ENCODE data around the gene ART5. TPM values are rescaled to one million over a fixed set of nuclear protein-coding genes. Genes with fewer than 3 reads are reported as not detected.
A peak's percentile ranks its signal among the peaks of the same experiment; 100 is the strongest.
"Not testable (repeated sequence)": the region's sequence is repeated elsewhere in the genome, so short reads cannot be mapped to it uniquely, and the experiment has no call there.

Gene ART5
- total RNA-seq, 2 donors from 2014 or later, result not detected

GRCh38 chr11:3622521-3622920 is 19.3 kb downstream of the ART5 start:
- H3K36me3 Mint-ChIP-seq, result no peaks in the 10 kb centered on the region
- no peak for ATAC-seq
- peaks cover 5% of the 10 kb centered on the region in 2 donors for H3K4me1 Mint-ChIP-seq (ENCODE audit: low read depth in 2 of 2)
- peaks cover 0 to 9% of the 10 kb centered on the region in 2 donors for H3K27me3 Mint-ChIP-seq
- H3K4me3 Mint-ChIP-seq, result no peak overlapping the region
- DNase-seq (ENCODE audit: low spot score), result no peak
- H3K9me3 Mint-ChIP-seq, result no peaks in the 10 kb centered on the region
- H3K27ac Mint-ChIP-seq, result no peak overlapping the region

GRCh38 chr11:3617990-3618389 is 23.8 kb downstream of the ART5 start:
- Mint-ChIP-seq H3K27me3 (peaks cover 0 to 4% of the 10 kb centered on the region in 2 donors), H3K4me3 (no peak overlapping the region), H3K36me3 (no peaks in the 10 kb centered on the region), H3K27ac (no peak overlapping the region), H3K9me3 (no peaks in the 10 kb centered on the region), H3K4me1 (ENCODE audit: low read depth in 2 of 2) (peaks cover 8 to 10% of the 10 kb centered on the region in 2 donors)
- ATAC-seq (no peak), DNase-seq (ENCODE audit: low spot score) (no peak)

DNA sequence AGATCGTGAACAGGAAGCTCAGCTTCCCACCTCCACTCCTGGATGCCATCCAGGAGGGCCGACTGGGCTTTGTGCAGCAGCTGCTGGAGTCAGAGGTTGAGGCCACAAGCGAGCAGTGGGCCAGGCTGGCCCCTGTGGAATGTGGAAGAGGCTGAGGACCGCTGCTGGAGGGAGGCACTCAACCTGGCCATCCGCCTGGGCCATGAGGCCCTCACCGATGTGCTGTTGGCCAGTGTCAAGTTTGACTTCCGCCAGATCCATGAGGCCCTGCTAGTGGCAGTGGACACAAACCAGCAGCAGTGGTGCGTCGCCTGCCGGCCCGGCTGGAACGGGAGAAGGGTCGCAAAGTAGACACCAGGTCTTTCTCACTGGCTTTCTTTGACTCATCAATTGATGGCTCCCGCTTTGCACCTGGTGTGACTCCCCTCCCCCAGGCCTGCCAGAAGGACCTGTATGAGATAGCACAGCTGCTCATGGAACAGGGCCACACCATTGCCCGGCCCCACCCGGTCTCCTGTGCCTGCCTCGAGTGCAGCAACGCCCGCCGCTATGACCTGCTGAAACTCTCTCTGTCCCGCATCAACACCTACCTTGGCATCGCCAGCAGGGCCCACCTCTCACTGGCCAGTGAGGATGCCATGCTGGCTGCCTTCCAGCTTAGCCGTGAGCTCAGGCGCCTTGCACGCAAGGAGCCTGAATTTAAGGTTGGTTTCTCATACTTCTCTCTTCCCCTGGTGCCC is 24.9 kb downstream of the ART5 start:
- peaks cover 8 to 10% of the 10 kb centered on the region in 2 donors for H3K4me1 Mint-ChIP-seq (ENCODE audit: low read depth in 2 of 2)
- peaks cover 0 to 2% of the 10 kb centered on the region in 2 donors for H3K27me3 Mint-ChIP-seq
- H3K27ac Mint-ChIP-seq, result no peak overlapping the region

GRCh38 chr11:3615998-3616397 is 25.8 kb downstream of the ART5 start:
- no peaks in the 10 kb centered on the region for H3K9me3 Mint-ChIP-seq
- no peak overlapping the region for H3K27ac Mint-ChIP-seq
- no peaks in the 10 kb centered on the region for H3K27me3 Mint-ChIP-seq
- no peak overlapping the region for H3K4me3 Mint-ChIP-seq
- DNase-seq (ENCODE audit: low spot score), result no peak
- H3K4me1 Mint-ChIP-seq (ENCODE audit: low read depth in 2 of 2), result peaks cover 8 to 10% of the 10 kb centered on the region in 2 donors
- no peaks in the 10 kb centered on the region for H3K36me3 Mint-ChIP-seq
- ATAC-seq, result no peak

More for the DNA sequence above, 24.9 kb downstream of the ART5 start:
- DNase-seq (ENCODE audit: low spot score) (no peak), ATAC-seq (no peak)
- Mint-ChIP-seq H3K9me3 (no peaks in the 10 kb centered on the region), H3K4me3 (no peak overlapping the region), H3K36me3 (no peaks in the 10 kb centered on the region)

GRCh38 chr11:3614742-3615171 is 27.0 kb downstream of the ART5 start:
- ATAC-seq, result peak; percentile 72 to 74
- H3K4me1 Mint-ChIP-seq (ENCODE audit: low read depth in 2 of 2), result peaks cover 8 to 10% of the 10 kb centered on the region in 2 donors
- no peaks in the 10 kb centered on the region for H3K27me3 Mint-ChIP-seq
- H3K9me3 Mint-ChIP-seq, result no peaks in the 10 kb centered on the region
- no peak for DNase-seq (ENCODE audit: low spot score)
- H3K4me3 Mint-ChIP-seq, result no peak overlapping the region
- no peaks in the 10 kb centered on the region for H3K36me3 Mint-ChIP-seq
- no peak overlapping the region for H3K27ac Mint-ChIP-seq

DNA sequence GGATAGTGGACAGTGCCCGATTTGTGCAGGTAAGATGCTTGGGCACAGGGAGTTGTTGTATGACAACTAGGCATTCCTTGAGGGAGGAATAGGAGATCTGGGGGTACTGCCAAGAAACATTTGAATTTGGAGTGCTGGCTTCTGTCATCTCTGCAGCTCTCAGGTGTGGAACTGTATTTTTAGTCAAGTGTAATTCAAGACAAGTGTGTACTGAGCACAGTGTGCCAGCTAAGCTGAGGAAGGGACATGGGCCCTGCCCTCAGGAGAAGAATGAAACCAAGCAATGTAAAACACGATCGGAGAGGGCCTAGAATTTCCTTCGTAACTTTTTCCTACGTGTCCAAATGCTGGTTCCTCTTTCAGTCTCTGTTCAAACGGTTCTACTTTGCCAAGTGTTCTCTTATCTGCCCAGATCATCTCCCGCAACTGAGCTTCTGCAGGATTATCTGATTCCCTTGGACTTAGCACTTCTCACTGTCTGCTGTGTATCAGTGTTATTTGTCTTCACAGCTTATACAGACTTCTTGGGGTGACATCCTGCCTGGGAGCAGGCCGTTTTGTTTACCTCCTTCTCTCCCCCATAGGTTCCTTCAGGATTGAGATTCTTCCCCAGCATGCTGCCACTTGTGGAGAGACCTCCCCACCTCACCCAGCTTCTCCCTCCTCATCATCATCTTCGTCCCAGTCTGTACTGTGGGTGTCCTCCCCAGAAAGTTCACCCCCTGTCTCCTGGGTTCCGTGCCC is 27.6 kb downstream of the ART5 start:
- DNase-seq (ENCODE audit: low spot score) (no peak), ATAC-seq (no peak)
- no peaks in the 10 kb centered on the region for H3K27me3 Mint-ChIP-seq
- H3K9me3 Mint-ChIP-seq, result no peaks in the 10 kb centered on the region
- H3K27ac Mint-ChIP-seq, result no peak overlapping the region
- no peak overlapping the region for H3K4me3 Mint-ChIP-seq
- H3K36me3 Mint-ChIP-seq, result no peaks in the 10 kb centered on the region
- H3K4me1 Mint-ChIP-seq (ENCODE audit: low read depth in 2 of 2), result peaks cover 8 to 10% of the 10 kb centered on the region in 2 donors

GRCh38 chr11:3611976-3612678 is 29.7 kb downstream of the ART5 start:
- DNase-seq (ENCODE audit: low spot score) (no peak), ATAC-seq (no peak)
- Mint-ChIP-seq H3K9me3 (no peaks in the 10 kb centered on the region), H3K27me3 (peaks cover 0 to 3% of the 10 kb centered on the region in 2 donors), H3K4me3 (no peak overlapping the region), H3K4me1 (ENCODE audit: low read depth in 2 of 2) (peaks cover 8 to 10% of the 10 kb centered on the region in 2 donors), H3K36me3 (no peaks in the 10 kb centered on the region), H3K27ac (no peak overlapping the region)

DNA sequence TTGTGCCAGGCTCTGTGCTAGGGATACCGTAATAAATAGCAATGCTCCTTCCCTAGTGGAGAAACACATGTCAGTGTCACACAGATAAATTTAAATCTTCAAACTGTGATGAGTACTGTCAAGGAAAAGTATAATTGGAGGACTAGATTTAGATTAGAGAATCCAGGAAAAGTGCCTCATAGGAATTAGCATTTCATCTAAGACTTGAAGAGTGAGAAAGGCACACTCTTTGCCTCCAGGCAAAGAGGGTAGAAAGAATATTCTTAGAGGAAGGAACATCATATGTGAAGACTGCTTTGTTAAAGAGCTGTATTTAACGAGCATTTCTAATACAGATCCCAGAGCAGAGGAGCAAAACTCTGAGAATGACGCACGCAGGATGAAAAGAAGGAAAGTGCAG is 30.9 kb downstream of the ART5 start:
- no peak overlapping the region for H3K4me3 Mint-ChIP-seq
- H3K36me3 Mint-ChIP-seq, result no peaks in the 10 kb centered on the region
- H3K9me3 Mint-ChIP-seq, result no peaks in the 10 kb centered on the region
- peaks cover 0 to 3% of the 10 kb centered on the region in 2 donors for H3K27me3 Mint-ChIP-seq
- H3K4me1 Mint-ChIP-seq (ENCODE audit: low read depth in 2 of 2), result peaks cover 8 to 10% of the 10 kb centered on the region in 2 donors
- H3K27ac Mint-ChIP-seq, result no peak overlapping the region
- DNase-seq (ENCODE audit: low spot score), result no peak
- no peak for ATAC-seq

GRCh38 chr11:3609416-3610265 is 32.2 kb downstream of the ART5 start:
- Mint-ChIP-seq H3K27me3 (peaks cover 0 to 3% of the 10 kb centered on the region in 2 donors), H3K9me3 (no peaks in the 10 kb centered on the region), H3K36me3 (no peaks in the 10 kb centered on the region), H3K4me1 (ENCODE audit: low read depth in 2 of 2) (peaks cover 5 to 6% of the 10 kb centered on the region in 2 donors), H3K4me3 (no peak overlapping the region), H3K27ac (no peak overlapping the region)
- ATAC-seq, result peak in 1 of 2 donors; percentile 56
- no peak for DNase-seq (ENCODE audit: low spot score)

- Mint-ChIP-seq H3K4me3 (no peak overlapping the region), H3K27me3 (peaks cover 3 to 6% of the 10 kb centered on the region in 2 donors), H3K36me3 (no peaks in the 10 kb centered on the region), H3K27ac (no peak overlapping the region), H3K4me1 (ENCODE audit: low read depth in 2 of 2) (no peaks in the 10 kb centered on the region), H3K9me3 (no peaks in the 10 kb centered on the region)
- DNase-seq (ENCODE audit: low spot score) (no peak), ATAC-seq (no peak)
These were observed 36.0 kb downstream of the ART5 start for GRCh38 chr11:3605771-3606203.

GRCh38 chr11:3605283-3605662 is 36.5 kb downstream of the ART5 start:
- ATAC-seq (no peak), DNase-seq (ENCODE audit: low spot score) (no peak)
- no peaks in the 10 kb centered on the region for H3K9me3 Mint-ChIP-seq
- no peaks in the 10 kb centered on the region for H3K4me1 Mint-ChIP-seq (ENCODE audit: low read depth in 2 of 2)
- H3K27me3 Mint-ChIP-seq, result peaks cover 3 to 6% of the 10 kb centered on the region in 2 donors
- H3K36me3 Mint-ChIP-seq, result no peaks in the 10 kb centered on the region
- no peak overlapping the region for H3K4me3 Mint-ChIP-seq
- no peak overlapping the region for H3K27ac Mint-ChIP-seq

GRCh38 chr11:3604167-3604566 is 37.6 kb downstream of the ART5 start:
- Mint-ChIP-seq H3K9me3 (no peaks in the 10 kb centered on the region), H3K4me3 (no peak overlapping the region), H3K4me1 (ENCODE audit: low read depth in 2 of 2) (no peaks in the 10 kb centered on the region), H3K27me3 (peaks cover 6% of the 10 kb centered on the region in 2 donors), H3K36me3 (no peaks in the 10 kb centered on the region), H3K27ac (no peak overlapping the region)
- ATAC-seq, result no peak
- no peak for DNase-seq (ENCODE audit: low spot score)

DNA sequence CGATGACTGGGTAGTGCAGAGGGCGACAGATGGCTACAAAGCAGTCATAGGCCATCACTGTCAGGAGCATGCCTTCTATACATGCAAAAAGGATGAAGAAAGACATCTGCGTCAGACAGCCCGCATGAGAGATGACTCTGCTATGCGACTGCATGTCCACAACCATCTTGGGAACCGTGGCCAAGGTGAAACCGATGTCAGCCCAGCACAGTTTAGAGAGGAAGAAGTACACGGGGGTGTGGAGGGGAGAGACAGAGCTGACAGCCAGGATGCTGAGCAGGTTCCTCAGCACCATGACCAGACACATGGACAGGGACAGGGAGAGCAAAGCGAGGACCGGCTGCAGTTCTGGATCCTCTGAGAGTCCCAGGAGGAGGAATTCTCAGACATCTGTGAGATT is 41.6 kb downstream of the ART5 start:
- H3K27ac Mint-ChIP-seq; H3K4me1 Mint-ChIP-seq (ENCODE audit: low read depth in 2 of 2); ATAC-seq; DNase-seq (ENCODE audit: low spot score); H3K9me3 Mint-ChIP-seq; H3K36me3 Mint-ChIP-seq; H3K4me3 Mint-ChIP-seq: not testable (repeated sequence)
- peaks cover 9 to 14% of the 10 kb centered on the region in 2 donors for H3K27me3 Mint-ChIP-seq
